Neural progenitor cell (in vitro differentiated cells): Measurements from ENCODE around the gene DSTN.

ENCODE experiments used
- CTCF ChIP-seq: fragments of 200-600 bp; sonication (generic); IDR thresholded peaks from 2 replicates; pipeline ENCODE4 v1.5.1; 2017; ENCODE audit warnings: antibody characterized with exemption, mild to moderate bottlenecking
- EZH2phosphoT487 ChIP-seq: fragments of 200-600 bp; sonication (generic); IDR thresholded peaks from 2 replicates; pipeline ENCODE4 v1.6.1; 2017; ENCODE audit warnings: antibody characterized with exemption

- no peak for TF ChIP-seq CTCF
- no peak for TF ChIP-seq EZH2phosphoT487
Measured at GRCh38 chr20:17609811-17610377, 40.0 kb downstream of the DSTN start.
